ENCODE data around the gene DNAH12. TPM values are rescaled to one million over a fixed set of nuclear protein-coding genes. Genes with fewer than 3 reads are reported as not detected.
"Not testable (repeated sequence)": the region's sequence is repeated elsewhere in the genome, so short reads cannot be mapped to it uniquely, and the experiment has no call there.

Gene DNAH12
- total RNA-seq, 1 donor, result 0.63 TPM

DNA sequence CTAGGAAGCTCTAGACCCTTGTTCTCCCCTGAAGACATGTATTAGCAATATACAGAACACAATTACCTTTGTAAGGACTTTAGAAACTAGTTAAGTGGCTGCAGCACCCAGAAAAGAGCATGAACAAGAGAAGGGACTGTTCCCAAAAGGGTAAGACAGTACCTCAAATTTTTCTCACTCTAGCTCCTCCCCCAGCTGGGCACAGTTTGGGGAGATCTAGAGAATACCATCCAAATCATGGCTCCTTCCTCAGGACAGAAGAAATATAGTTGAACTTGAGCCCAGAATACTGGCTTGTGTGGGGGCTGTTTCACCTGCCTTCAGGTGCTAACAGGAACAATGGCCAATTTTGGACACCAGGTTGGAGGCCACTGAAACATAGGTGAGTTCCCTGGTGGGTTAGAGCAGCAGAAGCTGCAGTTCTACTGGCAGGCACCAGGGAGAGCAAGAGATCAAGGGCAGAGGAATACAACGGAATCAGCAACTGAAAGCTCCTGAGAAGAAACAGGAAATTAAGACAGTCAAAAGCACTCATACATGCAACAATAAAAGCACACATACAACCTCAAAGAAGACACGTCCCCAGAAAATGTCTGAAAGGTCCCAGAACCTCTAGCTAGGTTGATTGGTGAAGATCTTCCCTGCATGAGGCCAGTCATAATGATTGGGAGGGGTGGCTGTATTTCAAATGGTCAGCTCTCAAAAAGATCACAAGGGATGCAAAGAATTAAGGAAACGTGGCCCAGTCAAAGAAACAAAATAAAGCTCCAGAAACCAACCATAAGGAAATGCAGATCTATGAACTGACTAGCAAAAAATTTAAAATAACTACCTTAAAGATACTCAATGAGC, 146.7 kb downstream of the DNAH12 start:
- Histone ChIP-seq H3K27me3 (ENCODE audit: insufficient read depth, low read length) (peaks cover 4% of the 10 kb centered on the region), H3K4me3 (ENCODE audit: low read length) (no peak overlapping the region), H3K9me3 (ENCODE audit: low read depth, low read length) (no peaks in the 10 kb centered on the region), H3K4me1 (ENCODE audit: insufficient read depth, low read length) (peaks cover 12% of the 10 kb centered on the region)

DNA sequence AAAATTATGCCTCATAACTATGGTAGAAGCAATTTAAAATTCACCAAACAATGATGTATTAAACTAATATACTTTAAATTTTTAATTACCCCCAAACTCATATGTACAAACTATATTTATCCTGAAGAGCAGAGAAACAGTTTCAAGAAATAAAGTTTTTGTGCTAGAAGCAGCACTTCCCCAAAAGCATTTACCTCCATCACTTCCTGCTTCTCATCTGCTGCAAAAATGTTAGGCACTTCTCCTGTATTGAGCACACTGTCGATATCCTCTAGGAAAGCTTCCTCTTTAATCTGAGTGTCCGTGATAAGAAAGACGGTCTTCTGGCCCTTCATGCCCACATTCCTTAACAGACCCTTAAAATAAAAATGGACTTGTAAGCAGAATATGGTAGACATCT, 150.2 kb downstream of the DNAH12 start:
- peaks cover 12% of the 10 kb centered on the region for H3K4me1 ChIP-seq (ENCODE audit: insufficient read depth, low read length)
- no peaks in the 10 kb centered on the region for H3K9me3 ChIP-seq (ENCODE audit: low read depth, low read length)
- H3K4me3 ChIP-seq (ENCODE audit: low read length), result no peak overlapping the region
- H3K27me3 ChIP-seq (ENCODE audit: insufficient read depth, low read length), result no peaks in the 10 kb centered on the region

DNA sequence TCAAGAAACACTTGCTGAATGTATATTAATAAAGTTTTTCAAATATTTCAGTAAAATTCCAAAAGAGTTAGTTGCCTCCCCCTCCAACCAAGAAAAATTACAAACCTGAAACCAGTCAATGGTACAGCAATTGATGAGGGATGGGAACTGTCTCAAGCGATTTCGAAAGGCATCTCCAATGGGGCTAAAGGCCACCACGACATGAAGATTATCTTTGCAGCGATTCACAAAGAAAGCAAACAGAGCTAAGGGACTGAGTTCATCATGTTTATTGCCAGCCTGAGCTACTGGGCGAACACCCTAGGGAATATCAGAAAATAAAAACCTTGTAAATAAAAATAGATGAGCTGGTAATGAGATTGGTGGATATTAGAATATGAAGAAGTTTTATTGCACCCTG, 152.4 kb downstream of the DNAH12 start:
- peaks cover 6% of the 10 kb centered on the region for H3K4me1 ChIP-seq (ENCODE audit: insufficient read depth, low read length)
- H3K4me3 ChIP-seq (ENCODE audit: low read length), result no peak overlapping the region
- no peaks in the 10 kb centered on the region for H3K27me3 ChIP-seq (ENCODE audit: insufficient read depth, low read length)
- H3K9me3 ChIP-seq (ENCODE audit: low read depth, low read length), result no peaks in the 10 kb centered on the region

DNA sequence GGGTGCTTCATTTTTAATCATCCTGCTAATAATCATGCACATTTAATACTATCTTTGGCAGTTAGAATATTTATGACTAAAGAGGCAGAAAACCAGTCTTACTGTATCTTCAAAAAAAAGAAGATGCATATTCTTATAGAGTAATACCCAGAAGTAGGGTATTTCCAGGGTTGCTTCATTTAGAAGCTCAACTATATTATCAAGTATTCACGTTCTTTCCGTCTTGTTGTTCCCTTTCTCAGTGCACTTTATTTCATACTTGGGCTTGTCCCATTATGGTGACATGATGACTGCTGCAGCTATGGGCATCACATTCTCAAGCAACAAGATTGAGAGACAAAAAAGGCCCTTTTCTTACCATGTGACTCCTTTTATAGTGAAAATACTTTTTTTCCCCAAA, 154.9 kb downstream of the DNAH12 start:
- no peak overlapping the region for H3K4me3 ChIP-seq (ENCODE audit: low read length)
- H3K4me1 ChIP-seq (ENCODE audit: insufficient read depth, low read length), result peaks cover 4% of the 10 kb centered on the region
- no peaks in the 10 kb centered on the region for H3K9me3 ChIP-seq (ENCODE audit: low read depth, low read length)
- no peaks in the 10 kb centered on the region for H3K27me3 ChIP-seq (ENCODE audit: insufficient read depth, low read length)

DNA sequence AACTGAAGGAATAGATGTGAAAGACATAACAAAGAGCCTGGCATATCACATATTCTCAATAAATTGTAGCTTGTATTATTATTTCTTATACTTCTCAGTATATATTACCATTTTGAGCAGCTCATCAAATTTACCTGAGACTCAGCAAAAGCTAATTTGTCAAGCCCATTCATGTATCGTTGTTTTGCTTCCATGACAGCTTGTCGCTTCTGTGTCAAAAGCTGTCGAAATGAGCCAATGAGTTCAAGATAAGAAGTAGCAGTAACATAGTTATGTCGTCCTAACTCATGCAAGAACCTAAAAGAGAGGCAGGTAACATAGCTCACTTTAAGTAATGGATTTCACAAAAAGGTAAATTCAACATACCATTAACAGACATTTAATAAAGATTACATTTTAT, 157.8 kb downstream of the DNAH12 start:
- H3K4me1 ChIP-seq (ENCODE audit: insufficient read depth, low read length), result no peaks in the 10 kb centered on the region
- H3K9me3 ChIP-seq (ENCODE audit: low read depth, low read length), result no peaks in the 10 kb centered on the region
- H3K27me3 ChIP-seq (ENCODE audit: insufficient read depth, low read length), result no peaks in the 10 kb centered on the region
- no peak overlapping the region for H3K4me3 ChIP-seq (ENCODE audit: low read length)

GRCh38 chr3:57385498-57385897, 158.6 kb downstream of the DNAH12 start:
- Histone ChIP-seq H3K9me3 (ENCODE audit: low read depth, low read length) (no peaks in the 10 kb centered on the region), H3K4me3 (ENCODE audit: low read length) (no peak overlapping the region), H3K4me1 (ENCODE audit: insufficient read depth, low read length) (no peaks in the 10 kb centered on the region), H3K27me3 (ENCODE audit: insufficient read depth, low read length) (no peaks in the 10 kb centered on the region)

DNA sequence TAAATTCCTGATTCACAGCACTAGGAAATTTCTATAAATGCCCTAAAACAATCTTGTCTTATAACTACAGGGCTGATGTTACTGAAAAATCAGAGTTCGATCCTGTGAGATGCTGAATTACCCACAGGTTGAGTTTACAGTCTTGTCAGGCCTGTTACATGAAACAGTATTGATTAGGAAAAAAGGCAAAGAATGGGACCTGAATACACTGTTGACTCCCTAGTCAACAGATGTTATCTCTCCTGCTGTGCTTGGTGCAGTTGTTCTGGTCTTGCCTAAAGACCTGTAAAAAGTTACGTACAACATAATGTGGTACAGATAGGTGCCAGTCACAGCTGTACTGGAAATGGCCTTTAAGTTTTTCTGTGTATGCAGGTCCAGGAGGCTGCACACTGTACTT, 160.3 kb downstream of the DNAH12 start:
- Histone ChIP-seq H3K4me3 (ENCODE audit: low read length) (no peak overlapping the region), H3K27me3 (ENCODE audit: insufficient read depth, low read length) (no peaks in the 10 kb centered on the region)

DNA sequence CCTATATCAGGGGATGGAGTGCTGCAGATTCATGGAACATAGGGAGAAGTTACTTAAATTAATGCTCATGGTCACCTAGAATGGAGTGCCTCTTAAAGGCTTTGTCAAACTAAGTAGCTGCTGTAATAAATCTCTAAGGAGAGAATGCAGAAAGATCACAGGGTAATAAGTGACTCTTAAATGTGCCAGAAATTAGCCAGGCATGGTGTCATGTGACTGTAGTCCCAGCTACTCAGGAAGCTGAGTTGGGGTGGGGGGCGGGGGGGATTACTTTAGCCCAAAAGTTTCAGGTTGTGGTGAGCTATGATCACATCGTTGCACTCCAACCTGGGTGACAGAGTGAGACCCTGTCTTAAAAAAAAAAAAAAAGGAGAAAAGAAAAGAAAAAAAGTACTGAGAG, 160.7 kb downstream of the DNAH12 start:
- H3K4me1 ChIP-seq (ENCODE audit: insufficient read depth, low read length), result no peaks in the 10 kb centered on the region
- no peaks in the 10 kb centered on the region for H3K9me3 ChIP-seq (ENCODE audit: low read depth, low read length)
- no peaks in the 10 kb centered on the region for H3K27me3 ChIP-seq (ENCODE audit: insufficient read depth, low read length)
- H3K4me3 ChIP-seq (ENCODE audit: low read length), result no peak overlapping the region

More for the DNA sequence above, 160.3 kb downstream of the DNAH12 start:
- no peaks in the 10 kb centered on the region for H3K4me1 ChIP-seq (ENCODE audit: insufficient read depth, low read length)
- no peaks in the 10 kb centered on the region for H3K9me3 ChIP-seq (ENCODE audit: low read depth, low read length)

GRCh38 chr3:57382933-57383332, 161.2 kb downstream of the DNAH12 start:
- H3K27me3 ChIP-seq (ENCODE audit: insufficient read depth, low read length), result no peaks in the 10 kb centered on the region
- no peaks in the 10 kb centered on the region for H3K4me1 ChIP-seq (ENCODE audit: insufficient read depth, low read length)
- H3K4me3 ChIP-seq (ENCODE audit: low read length), result no peak overlapping the region
- no peaks in the 10 kb centered on the region for H3K9me3 ChIP-seq (ENCODE audit: low read depth, low read length)

- Histone ChIP-seq H3K4me3 (ENCODE audit: low read length) (no peak overlapping the region), H3K4me1 (ENCODE audit: insufficient read depth, low read length) (no peaks in the 10 kb centered on the region), H3K9me3 (ENCODE audit: low read depth, low read length) (no peaks in the 10 kb centered on the region), H3K27me3 (ENCODE audit: insufficient read depth, low read length) (no peaks in the 10 kb centered on the region)
Measured at GRCh38 chr3:57370341-57370740, 173.8 kb downstream of the DNAH12 start.

DNA sequence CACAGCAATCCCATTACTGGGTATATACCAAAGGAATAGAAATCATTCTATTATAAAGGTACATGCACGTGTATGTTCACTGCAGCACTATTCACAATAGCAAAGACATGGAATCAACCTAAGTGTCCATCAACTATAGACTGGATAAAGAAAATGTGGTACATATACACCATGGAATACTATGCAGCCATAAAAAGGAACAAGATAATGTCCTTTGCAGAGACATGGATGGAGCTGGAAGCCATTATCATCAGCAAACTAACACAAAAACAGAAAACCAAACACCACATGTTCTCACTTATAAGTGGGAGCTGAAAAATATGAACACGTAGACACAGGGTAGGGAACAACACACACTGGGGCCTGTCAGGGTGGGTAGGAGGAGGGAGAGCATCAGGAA, 179.1 kb downstream of the DNAH12 start:
- H3K9me3 ChIP-seq (ENCODE audit: low read depth, low read length); H3K27me3 ChIP-seq (ENCODE audit: insufficient read depth, low read length); H3K4me1 ChIP-seq (ENCODE audit: insufficient read depth, low read length); H3K4me3 ChIP-seq (ENCODE audit: low read length): not testable (repeated sequence)

DNA sequence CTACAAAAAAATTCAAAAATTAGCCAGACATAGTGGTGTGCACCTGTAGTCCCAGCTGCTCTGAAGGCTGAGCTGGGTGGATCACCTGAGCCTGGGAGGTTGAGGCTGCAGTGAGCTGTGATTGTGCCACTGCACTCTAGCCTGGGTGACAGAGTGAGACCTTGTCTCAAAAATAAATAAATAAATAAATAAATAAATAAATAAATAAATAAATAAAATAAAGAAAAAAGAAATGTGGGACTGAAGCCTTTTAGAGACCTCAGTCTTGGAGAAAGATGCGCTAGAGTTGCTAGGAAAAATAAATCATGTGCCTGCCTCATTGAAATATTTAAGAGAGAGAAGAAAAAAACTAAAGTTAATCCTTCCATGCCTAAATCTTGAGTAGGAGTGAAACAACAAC, 187.9 kb downstream of the DNAH12 start:
- H3K4me1 ChIP-seq (ENCODE audit: insufficient read depth, low read length); H3K27me3 ChIP-seq (ENCODE audit: insufficient read depth, low read length); H3K4me3 ChIP-seq (ENCODE audit: low read length); H3K9me3 ChIP-seq (ENCODE audit: low read depth, low read length): not testable (repeated sequence)

DNA sequence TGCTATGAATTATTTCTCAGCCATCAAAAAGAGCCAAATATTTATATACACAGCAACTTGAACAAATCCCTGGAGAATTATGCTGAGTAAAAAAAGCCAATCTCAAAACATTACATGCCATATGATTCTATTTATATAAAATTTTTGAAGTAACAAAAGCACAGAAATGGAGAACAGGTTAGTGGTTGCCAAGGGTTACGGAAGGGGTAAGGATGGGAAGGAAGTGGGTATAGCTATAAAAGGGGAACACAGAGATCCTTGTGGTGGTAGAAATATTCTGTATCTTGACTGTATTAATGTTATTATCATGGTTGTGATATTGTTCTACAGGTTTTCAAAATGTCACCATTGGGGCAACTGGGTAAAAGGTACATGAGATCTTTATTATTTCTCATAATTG, 189.4 kb downstream of the DNAH12 start:
- H3K4me3 ChIP-seq (ENCODE audit: low read length), result no peak overlapping the region
- H3K9me3 ChIP-seq (ENCODE audit: low read depth, low read length), result no peaks in the 10 kb centered on the region
- no peaks in the 10 kb centered on the region for H3K4me1 ChIP-seq (ENCODE audit: insufficient read depth, low read length)
- no peaks in the 10 kb centered on the region for H3K27me3 ChIP-seq (ENCODE audit: insufficient read depth, low read length)

- Histone ChIP-seq H3K4me1 (ENCODE audit: insufficient read depth, low read length) (no peaks in the 10 kb centered on the region), H3K9me3 (ENCODE audit: low read depth, low read length) (no peaks in the 10 kb centered on the region), H3K4me3 (ENCODE audit: low read length) (no peak overlapping the region), H3K27me3 (ENCODE audit: insufficient read depth, low read length) (no peaks in the 10 kb centered on the region)
Measured at GRCh38 chr3:57350271-57350670, 193.9 kb downstream of the DNAH12 start.

- H3K4me3 ChIP-seq (ENCODE audit: low read length); H3K4me1 ChIP-seq (ENCODE audit: insufficient read depth, low read length); H3K9me3 ChIP-seq (ENCODE audit: low read depth, low read length); H3K27me3 ChIP-seq (ENCODE audit: insufficient read depth, low read length): not testable (repeated sequence)
Measured at GRCh38 chr3:57339071-57339642, 205.0 kb downstream of the DNAH12 start.

All from mononuclear cell (primary cell).